NCI-H187 (cell line): ENCODE results near the gene KIAA1217.
"Not testable (repeated sequence)": the region's sequence is repeated elsewhere in the genome, so short reads cannot be mapped to it uniquely, and the experiment has no call there.

ENCODE experiments used
- DNase-seq, 2 experiments: peaks; one replicate each; lab custom pipeline; 2025; lab: John Stamatoyannopoulos, UW

KIAA1217 gene

DNA sequence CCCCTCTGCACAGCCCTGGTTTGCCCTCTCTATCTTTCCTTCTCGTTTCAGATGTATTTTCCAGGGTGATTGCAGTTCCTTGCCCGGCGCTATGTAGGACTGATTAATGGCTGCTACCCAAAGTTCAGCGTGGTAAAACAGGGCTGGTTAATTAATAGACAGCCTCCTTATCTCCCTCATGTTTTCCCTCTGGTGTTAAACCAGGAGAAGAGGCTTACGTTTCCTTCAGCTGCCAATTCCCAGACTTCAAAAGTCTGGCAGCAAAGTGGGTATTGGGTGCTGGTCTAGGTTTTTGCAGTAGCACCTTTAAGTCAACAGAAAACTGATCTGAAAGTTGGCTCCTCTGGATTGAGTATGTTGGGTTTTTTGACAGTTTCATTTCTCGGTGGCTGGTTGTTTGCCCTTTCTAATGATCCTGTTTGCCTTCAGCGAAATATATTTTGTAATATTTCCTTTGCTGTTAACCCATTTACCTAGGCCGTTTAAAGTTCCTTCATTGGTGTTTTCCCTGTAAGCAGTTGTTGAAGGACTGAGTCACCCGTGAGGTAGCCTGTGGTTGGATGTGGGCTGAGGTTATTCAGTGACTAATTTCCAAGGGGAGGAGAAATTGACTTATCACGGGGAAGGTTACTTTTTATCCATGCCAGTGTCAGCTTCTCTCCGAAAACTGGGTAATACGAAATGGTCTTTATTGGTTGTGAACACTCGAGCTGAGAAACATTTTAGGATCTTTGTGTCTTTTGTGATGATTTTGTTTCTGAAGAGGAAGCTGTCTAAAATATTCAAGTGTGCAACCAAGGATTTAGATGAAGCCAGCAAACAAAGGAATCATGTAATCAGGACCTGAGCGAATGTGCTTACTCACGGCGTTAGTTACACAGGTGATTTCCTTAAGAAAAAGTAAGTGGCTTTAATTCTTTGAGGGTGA lies 257.2 kb downstream of the KIAA1217 start:
- DNase-seq = no peak

GRCh38 chr10:24467136-24467535 lies 258.2 kb downstream of the KIAA1217 start:
- no peak for DNase-seq

- no peak for DNase-seq
Measured at GRCh38 chr10:24467605-24468004, 258.7 kb downstream of the KIAA1217 start.

- no peak for DNase-seq
Measured at GRCh38 chr10:24468281-24468751, 259.4 kb downstream of the KIAA1217 start.

DNA sequence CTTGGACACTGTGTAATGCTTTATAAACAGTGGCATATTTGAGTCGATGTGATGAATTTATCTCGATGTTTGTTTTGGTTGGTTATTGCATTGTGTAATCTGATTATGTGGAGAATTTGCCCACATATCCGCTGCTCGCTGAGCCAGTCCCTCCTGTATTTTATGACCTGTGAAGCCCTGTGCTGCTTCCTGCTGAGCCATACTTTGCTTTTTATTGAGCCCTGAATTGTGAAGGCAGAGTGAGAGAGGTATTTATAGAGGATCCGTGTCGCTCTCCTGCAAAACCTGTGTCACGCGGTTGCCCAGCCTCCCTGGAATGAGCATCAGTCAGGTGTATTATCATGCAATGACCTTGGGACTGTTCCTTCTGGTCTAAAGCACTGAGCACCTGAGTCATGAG lies 261.1 kb downstream of the KIAA1217 start:
- DNase-seq = no peak

- no peak for DNase-seq
Measured at GRCh38 chr10:24475598-24475997, 266.7 kb downstream of the KIAA1217 start.

DNA sequence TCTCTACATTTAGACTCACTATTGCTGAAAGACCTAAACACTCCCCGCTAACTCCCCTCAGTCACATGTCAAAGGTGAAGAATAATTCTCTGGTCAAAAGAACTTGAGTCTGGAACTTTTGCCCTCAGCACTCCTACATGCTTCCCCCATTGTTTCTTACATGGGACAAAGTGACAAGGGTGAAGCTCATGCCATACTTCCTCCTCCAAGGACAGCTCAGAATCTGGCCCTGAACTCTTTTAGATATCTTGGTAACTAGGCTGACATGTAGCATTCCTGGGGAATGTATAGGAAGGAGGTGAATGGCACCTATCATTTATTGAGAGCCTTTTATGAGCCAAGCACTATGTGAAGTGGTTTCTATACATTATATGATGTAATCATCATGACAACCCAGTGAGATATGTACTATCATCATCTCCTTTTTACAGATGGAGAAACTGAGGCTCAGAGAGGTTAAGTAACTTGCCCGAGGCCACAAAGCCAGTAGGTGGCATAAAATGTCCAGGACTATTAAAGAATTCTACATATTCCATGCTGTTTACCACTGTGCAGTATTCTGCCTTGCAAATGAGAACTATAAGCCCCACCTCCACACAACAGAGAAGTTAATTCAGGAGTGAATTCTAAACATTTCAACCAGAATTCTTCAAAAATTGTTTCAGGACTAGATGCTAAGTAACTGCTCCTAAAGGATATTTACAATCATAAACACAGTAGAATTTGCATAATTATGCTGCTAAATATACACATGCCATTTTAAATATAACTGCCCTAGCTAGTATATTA lies 268.2 kb downstream of the KIAA1217 start:
- no peak for DNase-seq

GRCh38 chr10:24477915-24478314 lies 269.0 kb downstream of the KIAA1217 start:
- no peak for DNase-seq

DNA sequence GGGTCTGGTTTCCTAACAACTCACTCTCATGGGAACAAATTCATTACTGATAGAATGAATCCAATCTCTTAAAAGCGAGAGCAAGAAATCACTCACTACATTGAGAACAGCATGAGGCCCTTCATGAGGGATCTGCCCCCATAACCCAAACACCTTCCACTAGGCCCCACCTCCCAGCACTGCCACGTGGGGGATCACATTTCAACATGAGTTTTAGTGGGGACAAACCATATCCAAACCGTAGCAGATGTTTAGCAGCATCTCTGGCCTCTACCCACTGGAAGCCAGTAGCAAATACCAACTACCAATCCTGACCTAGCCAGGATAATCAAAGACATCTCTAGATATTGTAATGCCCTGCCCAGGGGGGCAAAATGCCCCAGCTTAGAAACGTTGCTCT lies 270.9 kb downstream of the KIAA1217 start:
- no peak for DNase-seq

DNA sequence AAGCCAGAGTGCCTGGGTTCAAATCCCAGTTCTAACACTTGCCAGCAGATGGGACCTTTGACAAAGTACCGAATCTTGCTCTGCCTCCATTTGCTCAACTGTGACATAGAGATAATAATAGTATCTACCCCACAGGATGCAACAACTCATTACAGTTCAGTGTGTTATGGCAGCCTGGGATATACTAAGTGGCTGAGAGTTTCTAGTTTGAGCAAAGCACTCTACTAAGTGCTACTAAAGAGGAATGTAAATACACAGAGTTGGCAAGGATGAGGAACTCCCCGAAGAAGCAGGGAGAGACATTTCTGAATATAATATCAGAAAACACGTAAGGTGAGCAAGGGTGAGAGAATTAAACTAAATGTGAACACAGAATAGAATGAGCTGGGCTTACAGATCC lies 271.5 kb downstream of the KIAA1217 start:
- no peak for DNase-seq

- DNase-seq = no peak
Measured at GRCh38 chr10:24481241-24481640, 272.3 kb downstream of the KIAA1217 start.

DNA sequence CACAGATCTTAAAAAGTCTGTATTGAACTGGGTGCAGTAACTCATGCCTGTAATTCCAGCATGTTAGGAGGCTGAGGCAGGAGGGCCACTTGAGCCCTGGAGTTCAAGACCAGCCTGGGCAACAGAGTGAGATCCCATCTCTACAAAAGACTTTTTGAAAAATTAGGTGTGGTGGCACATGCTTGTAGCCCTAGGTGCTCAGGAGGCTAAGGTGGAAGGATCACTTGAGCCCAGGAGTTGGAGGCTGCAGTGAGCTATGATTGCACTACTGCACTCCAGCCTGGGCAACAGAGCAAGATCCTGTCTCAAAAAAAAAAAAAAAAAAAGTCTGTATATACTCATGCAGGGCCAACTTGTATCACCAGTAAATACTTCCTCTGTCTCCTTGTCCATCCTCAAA lies 273.8 kb downstream of the KIAA1217 start:
- DNase-seq = not testable (repeated sequence)

DNA sequence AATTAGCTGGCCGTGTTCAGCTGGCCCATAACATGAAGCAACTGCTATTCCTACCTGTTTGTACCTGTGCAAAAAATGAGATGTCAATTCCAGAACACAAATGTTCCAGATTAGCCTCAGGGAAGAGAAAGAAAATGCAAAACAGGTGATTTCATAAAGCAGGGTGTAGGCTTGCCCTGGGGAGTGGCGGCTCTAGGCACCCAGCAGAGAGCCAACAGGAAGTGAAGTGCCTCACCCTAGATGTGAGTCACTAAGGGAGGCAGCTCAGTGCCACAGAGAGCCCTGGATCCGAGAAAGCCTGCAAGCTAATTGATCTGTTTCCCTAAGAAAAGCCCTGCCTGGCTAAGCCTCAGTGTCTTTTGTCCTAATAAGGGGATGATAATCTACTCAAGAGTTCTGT lies 274.8 kb downstream of the KIAA1217 start:
- no peak for DNase-seq

- DNase-seq = no peak
Measured at GRCh38 chr10:24484771-24485170, 275.8 kb downstream of the KIAA1217 start.

- DNase-seq = no peak
Measured at GRCh38 chr10:24485304-24485703, 276.4 kb downstream of the KIAA1217 start.

GRCh38 chr10:24488631-24489030 lies 279.7 kb downstream of the KIAA1217 start:
- DNase-seq = no peak

GRCh38 chr10:24493165-24493564 lies 284.2 kb downstream of the KIAA1217 start:
- DNase-seq = no peak

GRCh38 chr10:24494236-24494635 lies 285.3 kb downstream of the KIAA1217 start:
- no peak for DNase-seq

GRCh38 chr10:24494777-24495176 lies 285.8 kb downstream of the KIAA1217 start:
- no peak for DNase-seq

DNA sequence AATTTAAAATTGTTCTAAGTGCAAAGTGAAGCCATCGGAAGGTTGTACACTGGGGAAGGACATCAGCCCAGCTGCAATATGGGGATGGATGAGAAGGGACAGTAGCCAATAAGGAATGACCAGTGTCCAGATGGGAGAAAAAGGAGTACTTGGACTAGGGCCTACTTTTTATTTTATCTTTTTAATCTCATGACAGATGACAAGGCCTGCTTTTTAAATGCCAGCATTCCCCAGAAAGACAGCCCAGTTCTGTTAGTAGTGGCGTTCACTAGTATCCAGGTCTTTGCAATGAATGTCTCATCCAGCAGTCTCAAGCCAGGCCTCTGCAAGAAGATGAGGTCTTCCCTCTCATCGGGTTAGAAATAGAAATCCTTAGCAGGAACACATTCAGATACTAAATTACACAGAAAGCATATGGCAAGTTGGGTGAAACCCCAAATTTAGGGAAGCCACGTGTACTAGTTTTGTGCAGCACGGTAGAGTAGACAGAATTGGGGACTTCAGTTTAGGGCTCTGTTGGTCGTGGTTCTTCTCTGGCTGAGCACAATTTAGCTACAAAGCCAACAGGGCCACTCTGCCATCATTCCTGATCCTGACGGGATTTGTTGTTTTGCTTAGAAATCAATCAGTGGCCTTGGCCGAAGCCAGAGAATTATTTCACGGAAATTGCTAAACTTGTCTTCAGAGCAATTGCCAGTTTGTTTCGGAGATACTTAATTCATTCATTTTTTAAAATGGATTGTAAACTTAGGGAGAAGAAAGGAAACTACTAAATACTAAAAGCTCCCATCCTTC lies 286.9 kb downstream of the KIAA1217 start:
- DNase-seq = no peak

- no peak for DNase-seq
Measured at GRCh38 chr10:24496906-24497305, 288.0 kb downstream of the KIAA1217 start.

- no peak for DNase-seq
Measured at GRCh38 chr10:24501056-24501711, 292.2 kb downstream of the KIAA1217 start.
